ENCODE results near the gene HSD17B7.
"Not testable (repeated sequence)": the region's sequence is repeated elsewhere in the genome, so short reads cannot be mapped to it uniquely, and the experiment has no call there.

Gene HSD17B7, protein sequence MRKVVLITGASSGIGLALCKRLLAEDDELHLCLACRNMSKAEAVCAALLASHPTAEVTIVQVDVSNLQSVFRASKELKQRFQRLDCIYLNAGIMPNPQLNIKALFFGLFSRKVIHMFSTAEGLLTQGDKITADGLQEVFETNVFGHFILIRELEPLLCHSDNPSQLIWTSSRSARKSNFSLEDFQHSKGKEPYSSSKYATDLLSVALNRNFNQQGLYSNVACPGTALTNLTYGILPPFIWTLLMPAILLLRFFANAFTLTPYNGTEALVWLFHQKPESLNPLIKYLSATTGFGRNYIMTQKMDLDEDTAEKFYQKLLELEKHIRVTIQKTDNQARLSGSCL

GRCh38 chr1:162790303-162790984 lies at the start of gene HSD17B7:
Gene HSD17B7 (plus strand): TSS chr1:162790702. CDS start chr1:162790801, 99 bp downstream.
- DNase-seq (ENCODE audit: extremely low read depth in 1 of 2, low read depth in 1 of 2), result peak; percentile 45 to 71

GRCh38 chr1:162740755-162741154 lies 49.7 kb upstream of the HSD17B7 start:
- DNase-seq (ENCODE audit: extremely low read depth in 1 of 2, low read depth in 1 of 2), result no peak

GRCh38 chr1:162741574-162741973 lies 48.9 kb upstream of the HSD17B7 start:
- DNase-seq (ENCODE audit: extremely low read depth in 1 of 2, low read depth in 1 of 2), result no peak

GRCh38 chr1:162746264-162746942 lies 44.1 kb upstream of the HSD17B7 start:
- DNase-seq (ENCODE audit: extremely low read depth in 1 of 2, low read depth in 1 of 2), result not testable (repeated sequence)

DNA sequence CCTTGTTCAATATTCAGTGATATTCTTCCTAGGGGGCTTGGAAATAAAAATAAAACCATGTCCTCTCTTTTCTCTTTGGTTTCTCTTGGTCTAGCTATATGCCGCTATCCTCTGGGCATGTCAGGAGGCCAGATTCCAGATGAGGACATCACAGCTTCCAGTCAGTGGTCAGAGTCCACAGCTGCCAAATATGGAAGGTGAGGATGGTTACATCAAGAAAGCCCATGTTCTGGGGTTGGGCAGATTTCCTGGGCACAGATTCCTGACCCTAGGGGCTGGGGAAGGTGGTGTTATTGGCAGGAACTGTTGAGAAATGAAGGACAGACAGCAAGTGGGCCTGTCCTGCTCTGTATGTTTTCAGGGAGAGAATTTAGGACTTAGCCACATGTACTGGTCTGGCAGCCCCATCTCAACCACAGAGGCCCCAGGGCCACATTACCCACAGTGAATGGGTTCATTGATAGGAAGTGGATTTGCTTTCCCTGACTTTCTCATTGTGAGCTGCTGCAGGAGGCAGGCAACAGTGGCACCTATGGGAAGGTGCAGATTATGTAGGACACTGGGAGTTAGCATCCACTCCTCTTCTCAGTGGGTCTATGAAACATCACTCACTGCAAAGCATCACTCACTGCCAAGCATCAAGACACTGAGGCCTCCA lies 37.4 kb upstream of the HSD17B7 start:
- no peak for DNase-seq (ENCODE audit: extremely low read depth in 1 of 2, low read depth in 1 of 2)

GRCh38 chr1:162753998-162754585 lies 36.4 kb upstream of the HSD17B7 start:
- no peak for DNase-seq (ENCODE audit: extremely low read depth in 1 of 2, low read depth in 1 of 2)

- DNase-seq (ENCODE audit: extremely low read depth in 1 of 2, low read depth in 1 of 2), result no peak
Measured at GRCh38 chr1:162755306-162755705, 35.2 kb upstream of the HSD17B7 start.

DNA sequence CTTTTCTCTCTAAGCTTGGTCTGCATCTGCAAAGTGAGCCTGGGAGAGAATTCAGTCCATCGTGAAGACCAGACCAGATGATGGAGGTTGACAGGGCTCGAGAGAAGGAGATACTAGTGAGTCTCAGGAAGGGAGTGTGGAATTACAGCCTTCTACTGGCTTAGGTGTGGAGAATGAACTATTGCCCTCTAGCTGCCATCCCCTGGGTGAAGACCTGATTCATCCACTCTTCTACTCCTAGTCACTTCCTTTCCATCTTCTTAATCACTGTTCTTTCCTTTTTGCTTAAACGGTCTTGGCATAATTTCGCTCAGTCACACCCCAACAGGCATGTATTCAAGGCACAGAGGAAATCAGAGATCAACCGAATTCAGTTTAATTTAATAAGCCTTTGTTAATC lies 34.0 kb upstream of the HSD17B7 start:
- DNase-seq (ENCODE audit: extremely low read depth in 1 of 2, low read depth in 1 of 2), result no peak

GRCh38 chr1:162757476-162757875 lies 33.0 kb upstream of the HSD17B7 start:
- no peak for DNase-seq (ENCODE audit: extremely low read depth in 1 of 2, low read depth in 1 of 2)

GRCh38 chr1:162765788-162766187 lies 24.7 kb upstream of the HSD17B7 start:
- DNase-seq (ENCODE audit: extremely low read depth in 1 of 2, low read depth in 1 of 2), result no peak

DNA sequence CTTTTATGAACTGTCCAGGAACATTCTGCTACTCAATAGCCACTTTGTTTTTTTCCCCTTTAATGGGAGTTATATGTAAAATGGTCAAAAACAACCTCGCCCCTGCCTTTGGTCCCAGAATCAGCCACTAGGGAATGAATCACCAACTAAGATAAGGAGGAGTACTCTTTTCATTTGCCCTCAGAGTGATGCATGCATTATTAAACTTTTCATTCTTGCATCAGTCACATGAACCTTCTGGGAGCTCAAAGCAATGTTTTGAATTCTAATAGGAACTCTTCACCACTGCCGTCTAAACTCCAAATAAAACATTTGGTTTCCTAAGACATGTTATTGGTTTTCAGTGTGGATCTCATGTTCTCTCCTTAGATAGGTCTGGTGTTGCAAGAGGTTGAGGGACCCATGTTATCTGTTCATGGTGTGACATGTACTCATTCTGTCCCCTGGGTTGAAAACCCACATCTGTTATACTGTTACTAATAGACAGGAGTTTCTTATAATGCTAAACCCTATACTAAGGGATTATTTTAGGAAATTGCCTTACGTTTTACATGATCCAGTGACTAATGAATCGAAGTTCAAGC lies 17.8 kb upstream of the HSD17B7 start:
- DNase-seq (ENCODE audit: extremely low read depth in 1 of 2, low read depth in 1 of 2), result no peak

- no peak for DNase-seq (ENCODE audit: extremely low read depth in 1 of 2, low read depth in 1 of 2)
Measured at GRCh38 chr1:162774007-162774406, 16.5 kb upstream of the HSD17B7 start.

DNA sequence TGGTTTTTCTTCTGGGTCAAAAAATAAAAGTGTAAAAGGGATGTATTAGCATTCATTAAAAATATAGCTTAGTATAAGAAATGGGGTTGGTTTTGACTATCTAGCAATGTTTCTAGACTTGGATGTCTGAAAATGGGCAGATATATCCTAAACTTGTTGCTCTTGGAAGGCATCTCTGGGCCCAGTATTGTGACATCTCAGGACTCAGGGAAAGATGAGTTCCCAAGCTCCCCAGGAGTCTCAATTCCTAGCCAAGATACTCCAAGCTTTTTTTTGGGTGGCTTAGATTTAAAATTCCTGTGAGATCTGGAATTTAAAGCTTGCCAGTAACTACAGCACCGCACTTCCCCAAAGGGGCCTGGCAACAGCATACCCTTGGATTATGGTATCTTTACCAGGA lies 11.5 kb upstream of the HSD17B7 start:
- DNase-seq (ENCODE audit: extremely low read depth in 1 of 2, low read depth in 1 of 2), result no peak

DNA sequence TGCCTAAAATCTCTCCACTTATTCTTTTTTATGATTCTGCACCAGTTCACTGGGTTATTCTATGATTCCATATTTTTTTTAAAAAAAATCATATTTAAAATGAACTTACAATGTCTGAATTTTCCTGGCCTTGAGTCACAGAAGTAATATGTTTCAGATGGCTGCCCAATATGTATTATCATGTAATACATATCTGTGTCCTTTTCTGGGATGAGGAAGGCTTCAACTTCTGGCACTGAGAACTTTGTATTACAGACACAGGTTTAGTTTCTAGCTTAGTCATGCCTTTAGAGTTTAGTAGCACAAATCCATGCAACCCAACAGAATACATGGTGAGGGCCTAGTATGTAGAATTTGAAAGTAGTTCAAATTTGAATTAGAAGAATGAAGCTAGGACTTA lies 7.8 kb upstream of the HSD17B7 start:
- no peak for DNase-seq (ENCODE audit: extremely low read depth in 1 of 2, low read depth in 1 of 2)

DNA sequence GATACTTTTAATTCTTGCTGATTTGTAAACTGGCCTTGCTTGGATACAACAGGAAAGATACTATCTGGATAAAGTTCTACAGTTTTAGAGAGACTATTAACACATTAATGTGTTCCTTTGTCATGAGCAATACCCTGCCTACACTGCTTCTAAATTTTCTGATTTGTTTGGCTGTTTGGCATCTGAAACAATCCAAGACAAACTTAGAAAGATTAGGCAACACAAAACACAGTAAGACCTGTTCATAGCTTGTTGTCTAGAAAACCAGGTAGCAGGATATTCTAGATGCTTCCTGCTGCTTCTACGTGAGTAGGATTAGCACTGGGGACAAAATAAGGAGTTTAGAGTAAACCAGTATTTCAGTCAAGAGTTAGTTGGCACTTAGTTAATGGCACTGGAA lies 5.6 kb upstream of the HSD17B7 start:
- DNase-seq (ENCODE audit: extremely low read depth in 1 of 2, low read depth in 1 of 2), result not testable (repeated sequence)

DNA sequence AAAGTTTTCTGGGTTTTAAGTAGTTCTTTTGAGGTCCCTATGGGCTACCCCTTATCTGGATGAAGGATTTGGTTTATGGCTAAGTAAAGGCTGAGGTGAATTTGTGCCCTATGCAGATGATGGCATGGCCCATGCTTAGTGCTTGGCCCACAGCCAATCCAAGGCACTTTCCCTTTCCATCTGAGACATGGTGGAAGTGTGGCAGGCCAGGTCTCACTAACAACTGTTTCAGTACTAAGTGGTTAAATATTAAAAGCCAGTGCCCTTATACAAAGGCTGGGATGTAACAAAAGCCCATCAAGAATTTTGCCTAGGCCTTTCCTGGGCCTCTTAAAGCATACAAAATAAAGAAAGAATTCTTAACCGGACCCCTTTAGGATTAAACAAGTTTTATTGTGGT lies 1.7 kb upstream of the HSD17B7 start:
- not testable (repeated sequence) for DNase-seq (ENCODE audit: extremely low read depth in 1 of 2, low read depth in 1 of 2)

DNA sequence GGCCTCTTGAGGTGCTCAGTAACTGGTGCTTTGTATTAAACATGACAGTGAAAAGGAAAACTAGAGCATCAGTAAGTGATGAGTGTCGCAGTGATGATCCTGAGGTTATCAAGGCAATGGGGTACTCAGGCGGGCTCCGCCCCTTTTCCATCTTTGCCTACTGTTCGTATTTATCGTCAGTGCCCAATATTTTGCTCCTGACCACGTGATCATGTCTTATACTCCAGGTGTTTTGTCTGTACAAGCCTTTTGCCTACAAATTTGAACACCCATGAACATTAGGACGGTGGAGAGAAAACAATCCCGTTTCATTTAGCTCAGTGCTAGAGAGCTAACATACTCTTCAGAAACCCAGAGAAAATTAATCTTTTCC lies 469 bp downstream of the HSD17B7 start:
- DNase-seq (ENCODE audit: extremely low read depth in 1 of 2, low read depth in 1 of 2), result not testable (repeated sequence)

DNA sequence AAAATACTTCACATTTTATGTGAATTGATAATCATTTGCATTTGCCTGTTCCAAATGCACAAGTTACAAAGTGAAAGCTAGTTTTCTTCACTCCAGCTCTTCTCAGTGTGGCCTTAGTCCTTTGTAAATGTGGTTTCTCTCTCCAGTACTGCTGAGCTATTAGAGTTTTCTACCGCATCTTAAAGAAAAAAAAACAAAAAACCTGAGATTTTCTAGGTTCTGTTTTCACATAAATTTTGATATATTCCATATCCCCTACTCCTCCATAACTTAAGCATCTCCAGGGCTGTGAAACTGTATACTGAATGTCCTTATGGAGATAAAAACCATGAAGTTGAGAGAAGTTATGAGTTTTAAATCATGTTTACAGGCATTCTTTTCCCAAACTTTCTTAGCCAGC lies 3.8 kb downstream of the HSD17B7 start:
- DNase-seq (ENCODE audit: extremely low read depth in 1 of 2, low read depth in 1 of 2), result not testable (repeated sequence)

DNA sequence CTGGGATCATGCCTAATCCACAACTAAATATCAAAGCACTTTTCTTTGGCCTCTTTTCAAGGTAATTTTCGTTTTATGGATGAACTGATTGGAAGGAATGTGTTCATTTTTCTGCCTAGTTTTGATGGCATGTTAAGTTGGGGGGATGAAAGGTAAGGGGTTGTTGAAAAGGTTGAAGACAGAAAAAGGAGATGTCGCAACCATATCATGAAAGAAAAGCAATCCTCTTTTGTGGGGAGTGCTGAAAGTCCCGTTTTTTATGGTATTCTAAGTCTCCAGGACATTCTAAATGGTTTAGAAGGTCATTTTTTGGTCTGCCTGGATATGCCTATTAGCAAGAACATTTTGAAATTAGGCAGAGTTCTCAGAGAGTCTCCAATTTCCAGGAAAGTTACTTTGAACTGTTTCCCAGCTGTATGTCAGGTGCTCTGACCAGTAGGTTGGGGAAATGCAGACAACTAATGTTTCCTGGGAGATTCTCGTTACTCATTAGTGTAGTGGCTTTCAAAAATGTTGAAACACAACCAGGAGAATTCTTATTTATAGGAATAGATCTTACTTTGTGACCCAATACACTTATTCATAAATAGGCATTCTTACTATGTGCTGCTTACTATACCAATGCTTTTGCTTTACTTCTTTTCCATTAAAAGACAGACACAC lies 6.2 kb downstream of the HSD17B7 start:
- DNase-seq (ENCODE audit: extremely low read depth in 1 of 2, low read depth in 1 of 2), result not testable (repeated sequence)

All from stimulated activated CD8-positive, alpha-beta memory T cell treated with anti-CD3 and anti-CD28 coated beads, Interleukin-7, amount 100 ng/mL, for 48 hours (primary cell).